Transverse colon (tissue), 4 donors: ENCODE results near the gene ICAM1. TPM values are rescaled to one million over a fixed set of nuclear protein-coding genes. Genes with fewer than 3 reads are reported as not detected.

ENCODE experiments used
- DNase-seq: peaks from one replicate; pipeline ENCODE4 v3.0.0-alpha.2; 2019
- H3K27ac ChIP-seq, 4 donors: fragments of 200-600 bp; sonication (generic); 2 replicates each; pipeline ENCODE4 v1.5.1; 2016 to 2018; ENCODE audit warnings: inconsistent platforms in 4 of 4
- H3K27me3 ChIP-seq: fragments of 200-600 bp; sonication (generic); 2 replicates; pipeline ENCODE4 v1.5.1; 2017; ENCODE audit warnings: inconsistent platforms
- H3K36me3 ChIP-seq, 4 donors: fragments of 200-600 bp; sonication (generic); 2 replicates each; pipeline ENCODE4 v1.5.1; 2017 to 2019; ENCODE audit warnings: inconsistent platforms in 4 of 4
- H3K4me1 ChIP-seq, 4 donors: fragments of 200-600 bp; sonication (generic); 2 replicates each; pipeline ENCODE4 v1.5.1; 2017 to 2020; ENCODE audit warnings: inconsistent platforms in 4 of 4
- H3K4me3 ChIP-seq, 4 donors: fragments of 200-600 bp; sonication (generic); 1 replicate in 1 of 4; 2 replicates in 3 of 4; pipeline versions ENCODE4 v1.5.1 to v1.6.1; 2017 to 2019; ENCODE audit warnings: inconsistent platforms in 4 of 4
- H3K9me3 ChIP-seq, 2 donors: fragments of 200-600 bp; sonication (generic); 2 replicates each; pipeline ENCODE4 v1.5.1; 2017 to 2019; ENCODE audit warnings: inconsistent platforms in 2 of 2
- EP300 ChIP-seq: sonication (generic); formaldehyde crosslinking; IDR thresholded peaks from one replicate; pipeline ENCODE4 v1.6.1; 2017; ENCODE audit warnings: antibody characterized with exemption, low read depth
- POLR2A ChIP-seq: fragments of 450-650 bp; IDR thresholded peaks from one replicate; pipeline ENCODE4 v1.6.1; 2016; ENCODE audit warnings: antibody characterized with exemption, mild to moderate bottlenecking, moderate library complexity
- POLR2AphosphoS5 ChIP-seq, 3 donors: sonication (generic); formaldehyde crosslinking; IDR thresholded peaks; one replicate each; pipeline ENCODE4 v1.6.1; 2016; ENCODE audit warnings: antibody characterized with exemption in 3 of 3
- WGBS, 2 donors: methylation state at CpG; one replicate each; pipeline ENCODE4 v1.1.5; 2018; ENCODE audit warnings: low coverage in 1 of 2; 5-methylcytosine and 5-hydroxymethylcytosine counted together
- in situ Hi-C, 4 donors: fragments of 200-750 bp; cut with MboI; loops; one replicate each; pipeline versions ENCODE4 v1.15.0 to v1.15.1; 2017; ENCODE audit warnings: low sequenced_read_pairs in 3 of 4, low pct_ligation_motif_present in 1 of 4, low pct_unique_long_range_greater_than_20kb in 1 of 4
- intact Hi-C: fragments of 100-400 bp; cut with DNase I; formaldehyde crosslinking; loops from one replicate; pipeline ENCODE4 v1.15.1; 2023; ENCODE audit warnings: low total_unique reads
- total RNA-seq, 4 donors: library from RNA; depleted of rRNA; stranded (reverse); fragments of >200 nt; gene quantifications; one replicate each; pipeline ENCODE4 v1.1.0, GENCODE V29; 2016
- TF ChIP-seq, protein P1 (sequence below), 5 experiments: fragments of 200-600 bp in 3 of 5; fragments of 450-650 bp in 2 of 5; sonication (generic) in 3 of 5; IDR thresholded peaks; 1 replicate in 2 of 5; 2 replicates in 3 of 5; pipeline ENCODE4 v1.5.1; 2016 to 2017; ENCODE audit warnings: antibody characterized with exemption in 5 of 5, inconsistent platforms in 3 of 5, mild to moderate bottlenecking in 2 of 5, moderate library complexity in 1 of 5

The ICAM1 gene
- total RNA-seq, 4 donors from 2014 or later: 6.4 to 26.6 (median 7.7) TPM

DNA sequence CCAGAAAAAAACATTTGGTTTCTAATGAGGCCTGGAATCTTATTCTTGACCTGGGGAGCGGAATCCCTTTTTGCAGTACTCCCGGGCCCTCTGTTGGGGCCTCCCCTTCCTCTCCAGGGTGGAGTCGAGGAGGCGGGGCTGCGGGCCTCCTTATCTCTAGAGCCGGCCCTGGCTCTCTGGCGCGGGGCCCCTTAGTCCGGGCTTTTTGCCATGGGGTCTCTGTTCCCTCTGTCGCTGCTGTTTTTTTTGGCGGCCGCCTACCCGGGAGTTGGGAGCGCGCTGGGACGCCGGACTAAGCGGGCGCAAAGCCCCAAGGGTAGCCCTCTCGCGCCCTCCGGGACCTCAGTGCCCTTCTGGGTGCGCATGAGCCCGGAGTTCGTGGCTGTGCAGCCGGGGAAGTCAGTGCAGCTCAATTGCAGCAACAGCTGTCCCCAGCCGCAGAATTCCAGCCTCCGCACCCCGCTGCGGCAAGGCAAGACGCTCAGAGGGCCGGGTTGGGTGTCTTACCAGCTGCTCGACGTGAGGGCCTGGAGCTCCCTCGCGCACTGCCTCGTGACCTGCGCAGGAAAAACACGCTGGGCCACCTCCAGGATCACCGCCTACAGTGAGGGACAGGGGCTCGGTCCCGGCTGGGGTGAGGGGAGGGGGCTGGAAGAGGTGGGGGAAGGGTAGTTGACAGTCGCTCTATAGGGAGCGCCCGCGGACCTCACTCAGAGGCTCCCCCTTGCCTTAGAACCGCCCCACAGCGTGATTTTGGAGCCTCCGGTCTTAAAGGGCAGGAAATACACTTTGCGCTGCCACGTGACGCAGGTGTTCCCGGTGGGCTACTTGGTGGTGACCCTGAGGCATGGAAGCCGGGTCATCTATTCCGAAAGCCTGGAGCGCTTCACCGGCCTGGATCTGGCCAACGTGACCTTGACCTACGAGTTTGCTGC, 16.1 kb downstream of the ICAM1 start, which contains the start of gene ICAM4:
Gene ICAM4, plus strand, starts transcription at position 153 of the 935 bp plus-strand sequence. Its CDS starts 58 bp downstream, at position 211.
- intact Hi-C loops (loop anchor here (5.0 kb wide), 1 partner anchor 645 kb away; no protein-coding TSS in a partner anchor), in situ Hi-C loops (no loop called here)
- WGBS, 2 donors: 10% methylated on average over 48 of the region's 59 CpGs; no CpG with 5 or more reads in 1 of the 2 donors

GRCh38 chr19:10288662-10289166, 17.8 kb downstream of the ICAM1 start:
- H3K9me3 ChIP-seq: no peaks in the 10 kb centered on the region
- WGBS, 2 donors: 0 to 3% methylated on average over 4 to 23 of the region's 23 CpGs
- H3K36me3 ChIP-seq: no peaks in the 10 kb centered on the region
- peak overlapping the region in 1 of 4 donors; percentile 41 for H3K4me3 ChIP-seq
- peak; percentile 66 for DNase-seq
- in situ Hi-C loops: no loop called here
- peaks cover 72% of the 10 kb centered on the region for H3K27me3 ChIP-seq
- intact Hi-C loops: loop anchor here (5.0 kb wide), 1 partner anchor 644 kb away; no protein-coding TSS in a partner anchor
- no peak overlapping the region for H3K27ac ChIP-seq
- H3K4me1 ChIP-seq: peaks cover 36 to 64% (median 60%) of the 10 kb centered on the region in 4 donors
- TF ChIP-seq, protein P1, sequence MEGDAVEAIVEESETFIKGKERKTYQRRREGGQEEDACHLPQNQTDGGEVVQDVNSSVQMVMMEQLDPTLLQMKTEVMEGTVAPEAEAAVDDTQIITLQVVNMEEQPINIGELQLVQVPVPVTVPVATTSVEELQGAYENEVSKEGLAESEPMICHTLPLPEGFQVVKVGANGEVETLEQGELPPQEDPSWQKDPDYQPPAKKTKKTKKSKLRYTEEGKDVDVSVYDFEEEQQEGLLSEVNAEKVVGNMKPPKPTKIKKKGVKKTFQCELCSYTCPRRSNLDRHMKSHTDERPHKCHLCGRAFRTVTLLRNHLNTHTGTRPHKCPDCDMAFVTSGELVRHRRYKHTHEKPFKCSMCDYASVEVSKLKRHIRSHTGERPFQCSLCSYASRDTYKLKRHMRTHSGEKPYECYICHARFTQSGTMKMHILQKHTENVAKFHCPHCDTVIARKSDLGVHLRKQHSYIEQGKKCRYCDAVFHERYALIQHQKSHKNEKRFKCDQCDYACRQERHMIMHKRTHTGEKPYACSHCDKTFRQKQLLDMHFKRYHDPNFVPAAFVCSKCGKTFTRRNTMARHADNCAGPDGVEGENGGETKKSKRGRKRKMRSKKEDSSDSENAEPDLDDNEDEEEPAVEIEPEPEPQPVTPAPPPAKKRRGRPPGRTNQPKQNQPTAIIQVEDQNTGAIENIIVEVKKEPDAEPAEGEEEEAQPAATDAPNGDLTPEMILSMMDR (IDR thresholded peaks at IDR 0.05): no peak
- TF ChIP-seq POLR2A: no peak
- no peak for TF ChIP-seq EP300
- no peak for TF ChIP-seq POLR2AphosphoS5 (IDR thresholded peaks at IDR 0.05)

More for the DNA sequence above, 16.1 kb downstream of the ICAM1 start, which contains the start of gene ICAM4:
- Histone ChIP-seq H3K4me1 (peaks cover 35 to 51% (median 48%) of the 10 kb centered on the region in 4 donors), H3K4me3 (peak within 1 kb of the TSS in 2 of 4 donors; percentile 13 to 24), H3K27ac (peak within 1 kb of the TSS; percentile 14 to 63 (median 30)), H3K9me3 (no peaks in the 10 kb centered on the region), H3K27me3 (peaks cover 56% of the 10 kb centered on the region), H3K36me3 (no peaks in the 10 kb centered on the region)
- peak; percentile 48 for DNase-seq
- no peak for TF ChIP-seq POLR2AphosphoS5 (IDR thresholded peaks at IDR 0.05)

DNA sequence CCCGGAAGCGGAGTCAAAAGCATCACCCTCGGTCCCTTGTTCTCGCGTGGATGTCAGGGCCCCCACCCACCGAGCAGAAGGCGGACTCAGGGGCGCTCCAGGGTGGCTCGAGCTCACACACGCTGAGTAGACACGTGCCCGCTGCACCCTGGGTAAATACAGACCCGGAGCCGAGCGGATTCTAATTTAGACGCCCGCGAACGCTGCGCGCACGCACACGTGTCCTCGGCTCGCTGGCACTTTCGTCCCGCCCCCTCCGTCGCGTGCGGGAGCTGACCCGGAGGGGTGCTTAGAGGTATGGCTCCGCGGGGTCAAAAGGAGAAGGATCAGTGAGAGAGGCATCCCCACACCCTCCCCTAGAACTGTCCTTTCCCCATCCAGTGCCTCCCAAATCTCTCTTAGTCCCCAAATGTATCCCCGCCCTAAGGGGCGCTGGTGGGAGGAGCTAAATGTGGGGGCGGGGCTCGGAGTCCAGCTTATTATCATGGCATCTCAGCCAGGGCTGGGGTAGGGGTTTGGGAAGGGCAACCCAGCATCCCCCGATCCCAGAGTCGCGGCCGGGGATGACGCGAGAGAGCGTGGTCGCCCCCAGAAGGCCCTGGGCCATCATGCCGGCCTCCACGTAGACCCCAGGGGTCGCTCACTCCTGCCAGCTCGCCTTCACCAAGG, 18.4 kb downstream of the ICAM1 start:
- H3K9me3 ChIP-seq: no peaks in the 10 kb centered on the region
- intact Hi-C loops (loop anchor here (5.0 kb wide), 1 partner anchor 643 kb away; no protein-coding TSS in a partner anchor), in situ Hi-C loops (no loop called here)
- peak; percentile 56 for DNase-seq
- no peak overlapping the region for H3K27ac ChIP-seq
- H3K4me1 ChIP-seq: peaks cover 36 to 64% (median 60%) of the 10 kb centered on the region in 4 donors
- H3K36me3 ChIP-seq: no peaks in the 10 kb centered on the region
- peaks cover 78% of the 10 kb centered on the region for H3K27me3 ChIP-seq
- TF ChIP-seq POLR2A (no peak), EP300 (no peak), POLR2AphosphoS5 (IDR thresholded peaks at IDR 0.05) (no peak)
- TF ChIP-seq, protein P1 (IDR thresholded peaks at IDR 0.05): no peak
- WGBS, 2 donors: 1 to 10% methylated on average over 2 to 34 of the region's 50 CpGs
- H3K4me3 ChIP-seq: peak overlapping the region in 2 of 4 donors; percentile 22 to 41

DNA sequence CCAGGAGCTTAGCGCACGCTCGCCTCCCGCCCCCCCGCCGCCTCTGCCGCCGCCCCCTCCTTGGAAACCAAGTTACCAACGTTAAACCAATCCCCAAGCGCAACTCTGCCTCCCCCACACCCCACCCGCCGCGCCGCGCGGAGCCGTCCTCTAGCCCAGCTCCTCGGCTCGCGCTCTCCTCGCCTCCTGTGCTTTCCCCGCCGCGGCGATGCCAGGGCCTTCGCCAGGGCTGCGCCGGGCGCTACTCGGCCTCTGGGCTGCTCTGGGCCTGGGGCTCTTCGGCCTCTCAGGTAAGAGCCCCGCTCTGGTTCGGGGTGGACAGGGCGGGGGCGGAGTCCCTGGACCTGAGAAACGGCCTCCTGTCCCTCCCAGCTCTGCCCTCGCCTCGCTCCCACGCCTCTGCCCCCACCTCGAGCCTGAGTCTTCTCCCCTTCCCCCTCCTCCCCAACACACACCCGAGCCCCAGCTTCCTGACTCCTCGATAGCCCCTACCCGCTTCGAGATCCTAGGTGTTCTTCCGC, 19.0 kb downstream of the ICAM1 start, which contains the start of gene ICAM5:
Gene ICAM5, plus strand, starts transcription at position 117 of the 521 bp plus-strand sequence. Its CDS starts 92 bp downstream, at position 209.
- Histone ChIP-seq H3K4me1 (peaks cover 36 to 64% (median 60%) of the 10 kb centered on the region in 4 donors), H3K4me3 (peak within 1 kb of the TSS in 2 of 4 donors; percentile 36 to 41), H3K9me3 (no peaks in the 10 kb centered on the region), H3K36me3 (no peaks in the 10 kb centered on the region), H3K27me3 (peaks cover 84% of the 10 kb centered on the region), H3K27ac (no peak within 1 kb of the TSS)
- DNase-seq: peak; percentile 13
- in situ Hi-C loops: no loop called here
- intact Hi-C loops: loop anchor here (5.0 kb wide), 1 partner anchor 642 kb away; no protein-coding TSS in a partner anchor
- WGBS, 2 donors: 4 to 5% methylated on average over 7 to 36 of the region's 45 CpGs
- TF ChIP-seq POLR2A (no peak), POLR2AphosphoS5 (IDR thresholded peaks at IDR 0.05) (no peak), EP300 (no peak)
- TF ChIP-seq, protein P1 (IDR thresholded peaks at IDR 0.05): no peak
